ENCODE results near the gene TCEAL7.
"Not testable (repeated sequence)": the region's sequence is repeated elsewhere in the genome, so short reads cannot be mapped to it uniquely, and the experiment has no call there.

Gene TCEAL7

GRCh38 chrX:103329991-103330390 lies at the start of gene TCEAL7:
TSS of gene TCEAL7 (plus strand) at chrX:103330239. CDS start at chrX:103331404, 1,165 bp downstream.
- no peak for DNase-seq

GRCh38 chrX:103293118-103293517 lies 36.9 kb upstream of the TCEAL7 start:
- no peak for DNase-seq

- DNase-seq: no peak
Observed at GRCh38 chrX:103304705-103305104, 25.3 kb upstream of the TCEAL7 start.

- not testable (repeated sequence) for DNase-seq
Observed at GRCh38 chrX:103305666-103306065, 24.4 kb upstream of the TCEAL7 start.

GRCh38 chrX:103309860-103310554 lies 20.0 kb upstream of the TCEAL7 start:
- DNase-seq: no peak

- DNase-seq: no peak
Observed at GRCh38 chrX:103310555-103311398, 19.3 kb upstream of the TCEAL7 start, which contains the start of gene BEX2. TSS of gene BEX2 (minus strand) at chrX:103310990. CDS start at chrX:103309976, 1,014 bp downstream.

GRCh38 chrX:103311399-103311780 lies 18.6 kb upstream of the TCEAL7 start:
- DNase-seq: no peak

GRCh38 chrX:103330681-103331288 lies 746 bp downstream of the TCEAL7 start:
- DNase-seq: no peak

GRCh38 chrX:103338663-103339062 lies 8.6 kb downstream of the TCEAL7 start:
- DNase-seq: no peak

GRCh38 chrX:103343105-103343504 lies 13.1 kb downstream of the TCEAL7 start:
- DNase-seq: no peak

- DNase-seq: no peak
Observed at GRCh38 chrX:103344606-103345005, 14.6 kb downstream of the TCEAL7 start.

- no peak for DNase-seq
Observed at GRCh38 chrX:103347682-103348397, 17.8 kb downstream of the TCEAL7 start.

GRCh38 chrX:103356130-103356798 lies 26.2 kb downstream of the TCEAL7 start, which contains the start of gene TCEAL9:
TSS of gene TCEAL9 (plus strand) at chrX:103356506. CDS start at chrX:103357685, 1,179 bp downstream.
- DNase-seq: no peak

- no peak for DNase-seq
Observed at GRCh38 chrX:103356858-103357257, 26.8 kb downstream of the TCEAL7 start.

- no peak for DNase-seq
Observed at GRCh38 chrX:103357871-103358270, 27.8 kb downstream of the TCEAL7 start.

- not testable (repeated sequence) for DNase-seq
Observed at GRCh38 chrX:103359605-103360004, 29.6 kb downstream of the TCEAL7 start.

- DNase-seq: no peak
Observed at GRCh38 chrX:103360092-103360491, 30.1 kb downstream of the TCEAL7 start.

GRCh38 chrX:103360916-103361315 lies 30.9 kb downstream of the TCEAL7 start:
- DNase-seq: no peak

- DNase-seq: no peak
Observed at GRCh38 chrX:103361798-103362197, 31.8 kb downstream of the TCEAL7 start.

GRCh38 chrX:103362474-103362873 lies 32.4 kb downstream of the TCEAL7 start:
- DNase-seq: no peak

GRCh38 chrX:103363046-103363445 lies 33.0 kb downstream of the TCEAL7 start:
- no peak for DNase-seq

GRCh38 chrX:103367502-103367901 lies 37.5 kb downstream of the TCEAL7 start:
- no peak for DNase-seq
